Activated naive CD4-positive, alpha-beta T cell treated with anti-CD3 and anti-CD28 coated beads, Interleukin-2, amount 50 U/mL, for 24 hours (primary cell): Measurements from ENCODE around the gene CRYL1.
A peak's percentile ranks its signal among the peaks of the same experiment; 100 is the strongest.

Experiments
- H3K27ac Mint-ChIP-seq: one replicate; pipeline ENCODE4 v1.8.0; 2021; ENCODE audit warnings: mild to moderate bottlenecking, mixed read lengths
- H3K27me3 Mint-ChIP-seq: one replicate; pipeline ENCODE4 v1.8.0; 2021; ENCODE audit warnings: mixed read lengths
- H3K36me3 Mint-ChIP-seq: one replicate; pipeline ENCODE4 v1.8.0; 2021; ENCODE audit warnings: mixed read lengths
- H3K4me1 Mint-ChIP-seq: one replicate; pipeline ENCODE4 v1.8.0; 2021; ENCODE audit warnings: mixed read lengths
- H3K4me3 Mint-ChIP-seq: one replicate; pipeline ENCODE4 v1.8.0; 2021; ENCODE audit warnings: mild to moderate bottlenecking, mixed read lengths
- H3K9me3 Mint-ChIP-seq: one replicate; pipeline ENCODE4 v1.8.0; 2021; ENCODE audit warnings: mixed read lengths

Gene CRYL1

DNA sequence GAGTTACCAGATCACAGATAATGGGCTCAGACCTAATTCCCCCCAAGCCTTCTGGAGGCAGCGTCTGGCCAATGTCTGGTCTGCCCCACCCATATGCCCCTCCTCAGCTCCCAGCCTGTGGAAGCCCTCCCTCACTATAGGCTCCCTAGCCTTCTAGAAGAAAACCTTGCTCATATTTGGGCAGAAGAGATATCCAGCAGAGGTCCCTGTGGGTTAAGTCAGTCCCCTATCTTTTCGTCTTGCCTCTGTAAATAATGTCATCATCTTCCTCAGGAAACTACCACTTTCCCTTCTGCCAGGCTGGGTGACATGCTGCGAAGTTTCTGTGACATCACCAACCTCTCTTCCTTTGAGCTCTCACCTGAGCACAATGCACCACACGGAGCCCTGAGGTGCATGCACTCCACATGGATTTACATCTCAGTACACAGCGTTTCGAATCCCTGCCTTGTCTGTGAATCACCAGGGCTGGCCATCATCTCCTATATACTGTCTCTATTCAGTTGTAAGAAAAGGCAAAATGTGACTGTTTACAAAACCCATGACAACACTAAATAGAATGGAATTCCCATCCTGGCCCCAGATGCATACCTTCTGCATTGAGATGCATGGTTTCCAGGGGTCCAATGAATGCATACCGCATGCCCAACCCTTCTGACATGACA, 112.8 kb downstream of the CRYL1 start:
- peaks cover 3% of the 10 kb centered on the region for H3K36me3 Mint-ChIP-seq
- peak overlapping the region; percentile 72 for H3K27ac Mint-ChIP-seq
- no peaks in the 10 kb centered on the region for H3K27me3 Mint-ChIP-seq
- H3K4me3 Mint-ChIP-seq: no peak overlapping the region
- H3K4me1 Mint-ChIP-seq: peaks cover 32% of the 10 kb centered on the region
- no peaks in the 10 kb centered on the region for H3K9me3 Mint-ChIP-seq

DNA sequence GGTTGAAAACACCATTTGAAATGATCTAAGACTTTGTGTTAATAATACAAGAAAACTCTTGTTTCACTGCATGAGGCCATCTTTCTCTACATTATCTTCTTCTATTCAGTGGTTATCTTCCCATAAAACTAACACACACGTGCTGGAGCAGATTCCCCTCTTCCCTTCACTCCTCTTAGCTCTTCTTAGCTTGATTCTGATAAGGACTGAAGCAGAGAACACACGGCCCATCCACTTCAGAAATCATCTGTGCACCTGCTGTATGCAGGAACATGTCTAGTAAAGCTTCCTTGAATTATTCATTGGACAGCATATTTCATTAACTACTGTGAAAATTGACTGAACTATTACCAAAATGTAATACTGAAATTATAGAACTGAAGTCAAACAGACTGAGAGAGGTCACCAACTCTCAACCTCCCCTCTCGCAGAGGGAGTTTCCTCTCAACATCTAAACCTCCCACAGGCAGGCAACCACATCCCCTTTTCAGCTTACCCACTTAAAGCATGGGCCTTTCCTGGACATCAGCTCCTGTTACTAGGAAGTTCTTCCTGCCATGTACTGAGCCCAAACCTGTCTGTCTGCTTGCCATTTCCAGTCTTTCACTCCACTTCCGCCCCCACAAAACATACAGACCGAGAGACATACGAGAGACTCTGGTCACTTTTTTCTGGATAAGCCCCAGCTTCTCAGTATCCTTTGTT, 113.9 kb downstream of the CRYL1 start:
- peak overlapping the region; percentile 34 for H3K4me3 Mint-ChIP-seq
- H3K36me3 Mint-ChIP-seq: peaks cover 4% of the 10 kb centered on the region
- H3K27me3 Mint-ChIP-seq: no peaks in the 10 kb centered on the region
- H3K9me3 Mint-ChIP-seq: no peaks in the 10 kb centered on the region
- peak overlapping the region; percentile 57 for H3K27ac Mint-ChIP-seq
- peaks cover 29% of the 10 kb centered on the region for H3K4me1 Mint-ChIP-seq

DNA sequence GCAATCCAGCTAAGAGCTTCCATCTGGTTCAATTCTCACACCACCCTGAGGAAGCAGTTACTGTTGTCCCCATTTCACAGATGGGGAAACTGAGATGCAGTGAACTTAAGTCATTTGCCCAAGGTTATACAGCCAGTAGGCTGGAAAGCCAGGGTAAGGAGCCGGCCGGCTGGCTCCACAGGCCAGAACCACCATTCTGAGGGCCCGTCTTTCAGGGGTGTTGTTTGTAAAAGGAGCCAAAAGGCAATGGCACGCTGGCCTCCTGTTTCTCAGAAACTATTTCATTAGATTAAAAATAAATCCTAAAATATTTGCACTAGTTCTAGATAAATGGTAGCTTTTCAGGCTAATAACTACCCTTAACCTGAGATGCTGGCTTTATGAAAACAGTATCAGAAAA, 114.9 kb downstream of the CRYL1 start:
- Mint-ChIP-seq H3K9me3 (no peaks in the 10 kb centered on the region), H3K4me3 (no peak overlapping the region), H3K4me1 (peaks cover 29% of the 10 kb centered on the region), H3K27ac (no peak overlapping the region), H3K36me3 (peaks cover 6% of the 10 kb centered on the region), H3K27me3 (no peaks in the 10 kb centered on the region)

DNA sequence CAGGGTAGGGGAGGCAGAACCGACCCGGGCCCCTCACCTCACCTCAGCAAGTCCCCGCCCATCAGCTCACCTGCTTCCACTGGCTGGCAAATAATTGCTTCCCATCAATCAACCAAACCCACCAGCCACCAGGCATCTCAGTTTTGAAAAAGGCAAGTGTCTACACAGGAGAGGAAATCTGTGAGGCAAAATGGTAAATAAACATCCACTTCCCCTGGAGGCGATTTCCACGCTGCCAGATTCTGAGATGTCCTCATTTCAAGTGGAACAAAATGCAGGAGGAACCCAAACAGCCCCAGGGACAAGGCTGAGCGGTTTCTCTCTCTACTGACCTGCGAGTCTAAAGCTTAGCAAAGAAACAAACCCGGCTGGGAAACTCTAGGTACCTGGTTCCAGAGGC, 117.5 kb downstream of the CRYL1 start:
- no peak overlapping the region for H3K27ac Mint-ChIP-seq

DNA sequence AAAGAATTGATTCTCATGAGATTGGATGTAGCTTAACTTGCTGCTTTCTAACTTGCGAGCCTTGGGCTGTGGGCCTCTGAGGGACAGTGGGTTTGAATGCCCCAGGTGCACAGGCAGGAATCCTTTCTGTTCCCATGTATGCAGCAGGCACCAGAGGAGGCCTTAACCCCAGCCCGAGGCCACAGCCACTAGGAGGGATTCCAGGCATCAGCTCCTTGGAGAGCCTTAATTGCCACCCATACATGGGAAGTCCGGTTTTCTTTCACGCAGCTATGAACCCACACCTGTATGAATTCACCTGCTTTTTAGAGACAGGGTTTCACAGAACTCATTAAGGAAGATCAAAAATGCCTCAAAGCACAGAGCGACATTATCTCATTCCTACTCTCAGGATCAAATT, 117.9 kb downstream of the CRYL1 start:
- Mint-ChIP-seq H3K36me3 (peaks cover 6% of the 10 kb centered on the region), H3K27me3 (no peaks in the 10 kb centered on the region), H3K4me1 (peaks cover 25% of the 10 kb centered on the region), H3K4me3 (no peak overlapping the region), H3K9me3 (no peaks in the 10 kb centered on the region), H3K27ac (no peak overlapping the region)

More for the DNA sequence above, 117.5 kb downstream of the CRYL1 start:
- H3K4me3 Mint-ChIP-seq: no peak overlapping the region
- peaks cover 6% of the 10 kb centered on the region for H3K36me3 Mint-ChIP-seq
- no peaks in the 10 kb centered on the region for H3K27me3 Mint-ChIP-seq
- peaks cover 28% of the 10 kb centered on the region for H3K4me1 Mint-ChIP-seq
- H3K9me3 Mint-ChIP-seq: no peaks in the 10 kb centered on the region

DNA sequence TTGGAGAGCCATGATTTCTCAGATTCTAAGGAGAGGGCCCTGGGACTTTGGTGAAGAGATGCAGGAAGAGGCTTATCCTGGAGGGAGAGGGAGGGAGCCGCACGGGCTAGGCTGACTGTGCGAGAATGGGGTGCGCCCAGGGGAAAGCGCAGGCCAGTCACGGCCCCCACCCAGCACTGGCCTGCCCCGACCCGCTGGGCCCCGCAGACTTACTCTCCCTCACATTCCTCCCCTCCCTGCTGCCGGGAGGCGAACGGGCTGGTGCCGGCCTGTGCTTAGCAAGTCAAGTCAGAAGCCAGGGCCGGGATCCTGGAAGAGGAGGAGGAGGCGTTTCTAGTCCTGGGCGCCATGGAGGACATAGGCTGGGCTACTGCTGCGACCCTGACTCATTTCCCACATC, 120.0 kb downstream of the CRYL1 start:
- Mint-ChIP-seq H3K4me3 (no peak overlapping the region), H3K27ac (no peak overlapping the region), H3K27me3 (no peaks in the 10 kb centered on the region), H3K9me3 (no peaks in the 10 kb centered on the region), H3K4me1 (peaks cover 10% of the 10 kb centered on the region), H3K36me3 (peaks cover 6% of the 10 kb centered on the region)

DNA sequence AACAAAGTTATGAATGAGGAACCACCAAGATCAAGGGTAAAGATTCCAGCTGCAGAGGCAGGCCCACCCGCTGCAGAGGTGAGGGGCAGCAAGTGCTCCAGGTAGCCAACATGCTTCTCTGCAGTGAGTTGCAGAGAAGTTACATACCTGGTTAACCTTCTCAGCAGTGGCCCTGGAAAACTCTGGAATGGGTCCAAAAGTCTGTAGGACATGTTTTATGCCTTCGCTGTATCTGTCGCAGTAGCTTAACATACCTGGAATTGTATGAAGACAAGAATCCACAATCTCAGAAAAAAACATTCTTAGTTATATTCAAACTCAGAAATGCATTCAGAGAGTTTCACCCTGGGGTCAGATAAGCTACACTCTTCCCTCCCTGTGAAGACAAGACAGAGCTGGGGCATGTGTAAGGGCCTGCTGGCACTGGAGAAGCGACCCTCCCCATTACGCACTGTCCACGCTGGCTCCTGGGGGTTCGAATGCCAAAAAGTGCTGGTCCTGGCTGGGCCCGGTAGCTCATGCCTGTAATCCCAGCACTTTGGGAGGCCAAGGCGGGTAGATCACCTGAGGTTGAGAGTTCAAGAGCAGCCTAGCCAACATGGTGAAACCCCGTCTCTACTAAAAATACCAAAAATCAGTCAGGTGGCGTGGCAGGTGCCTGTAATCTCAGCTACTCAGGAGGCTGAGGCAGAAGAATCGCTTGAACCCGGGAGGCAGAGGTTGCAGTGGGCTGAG, 121.0 kb downstream of the CRYL1 start:
- Mint-ChIP-seq H3K27ac (no peak overlapping the region), H3K4me3 (no peak overlapping the region), H3K27me3 (no peaks in the 10 kb centered on the region), H3K4me1 (peaks cover 7% of the 10 kb centered on the region), H3K9me3 (no peaks in the 10 kb centered on the region), H3K36me3 (peaks cover 6% of the 10 kb centered on the region)

DNA sequence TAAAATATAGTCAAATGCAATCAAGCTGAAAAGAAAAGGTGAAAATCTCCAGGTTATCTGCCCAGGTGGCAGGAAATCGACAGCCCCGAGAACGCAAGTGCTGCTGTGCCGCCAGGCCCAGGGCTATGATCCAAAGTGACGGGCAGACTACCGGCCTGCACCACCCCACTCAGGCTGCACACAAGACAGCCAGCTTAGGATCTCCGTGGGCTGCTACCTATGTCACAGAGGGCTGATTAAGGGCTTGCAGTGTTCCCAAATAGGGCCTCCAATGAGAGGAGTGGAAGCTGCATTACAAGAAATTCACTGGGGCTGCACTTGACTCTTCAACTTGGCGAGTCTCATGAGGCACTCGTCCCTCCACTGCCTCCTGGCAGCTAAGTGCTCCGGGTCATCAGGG, 121.8 kb downstream of the CRYL1 start:
- Mint-ChIP-seq H3K27me3 (no peaks in the 10 kb centered on the region), H3K27ac (no peak overlapping the region), H3K4me3 (no peak overlapping the region), H3K4me1 (peaks cover 7% of the 10 kb centered on the region), H3K9me3 (no peaks in the 10 kb centered on the region), H3K36me3 (peaks cover 6% of the 10 kb centered on the region)

DNA sequence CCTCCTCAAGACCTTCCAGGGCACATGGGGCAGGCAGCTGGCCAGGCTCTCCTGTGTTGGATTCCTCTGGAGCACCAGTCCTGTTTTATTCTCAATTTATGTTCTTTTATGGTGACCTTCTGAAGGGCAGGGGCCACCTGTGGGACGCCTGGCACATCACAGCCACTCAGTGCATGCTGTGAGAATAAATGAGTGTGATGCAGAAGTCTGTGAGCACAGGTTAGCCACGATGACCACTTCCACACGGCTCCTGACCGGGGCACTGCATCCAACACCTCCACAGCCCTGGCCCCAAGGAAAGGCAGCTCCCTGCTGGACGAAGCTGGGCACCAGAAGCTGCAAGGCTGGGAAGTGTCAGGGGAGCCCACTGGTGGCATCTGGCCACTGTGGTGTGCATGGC, 122.8 kb downstream of the CRYL1 start:
- no peak overlapping the region for H3K27ac Mint-ChIP-seq
- no peak overlapping the region for H3K4me3 Mint-ChIP-seq
- no peaks in the 10 kb centered on the region for H3K9me3 Mint-ChIP-seq
- H3K27me3 Mint-ChIP-seq: no peaks in the 10 kb centered on the region
- peaks cover 6% of the 10 kb centered on the region for H3K36me3 Mint-ChIP-seq
- H3K4me1 Mint-ChIP-seq: peaks cover 7% of the 10 kb centered on the region

DNA sequence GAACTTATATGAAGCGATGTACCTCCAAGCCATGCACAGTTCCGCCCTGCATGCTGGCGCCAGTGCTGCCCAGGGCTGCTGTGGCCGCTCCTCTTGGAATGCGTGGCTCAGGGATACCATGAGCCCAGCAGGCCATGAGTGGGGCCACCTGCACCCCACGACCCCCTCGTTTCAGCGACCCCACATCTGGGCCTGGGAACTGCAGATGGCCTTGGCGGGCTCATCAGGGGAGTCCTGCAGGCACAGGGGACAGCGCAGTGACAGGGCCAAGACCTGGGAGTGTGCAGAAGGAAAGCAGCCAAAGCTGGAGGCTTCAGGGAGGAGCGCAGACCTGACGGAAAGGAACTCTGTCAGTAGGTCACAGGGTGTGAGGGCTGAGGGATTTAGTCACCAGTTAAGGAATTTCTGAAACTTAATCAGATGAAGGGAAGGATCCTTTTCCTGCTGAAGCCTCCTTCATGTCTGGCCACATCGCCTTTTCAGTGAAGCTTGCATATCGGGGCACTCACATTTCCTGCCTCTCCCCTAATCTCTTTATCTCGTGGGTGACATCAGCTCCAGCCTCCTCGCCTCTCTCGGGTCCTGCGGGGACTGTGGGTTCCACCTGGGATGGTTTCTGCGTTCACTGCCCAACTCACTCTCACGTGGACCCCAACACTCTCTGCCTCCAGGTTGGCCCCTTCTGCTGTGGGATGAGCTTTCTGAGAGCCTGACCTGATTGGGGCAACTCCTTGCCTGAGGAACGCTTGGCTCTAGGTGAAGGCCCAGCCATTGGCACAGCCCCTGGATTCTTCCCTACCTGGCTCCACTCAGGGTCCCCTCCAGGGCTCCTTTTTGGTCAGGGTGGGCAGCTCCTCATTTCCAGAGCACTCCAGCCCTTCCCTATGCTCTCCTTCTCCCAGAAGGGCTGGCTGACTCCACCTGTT, 123.5 kb downstream of the CRYL1 start:
- H3K36me3 Mint-ChIP-seq: peaks cover 4% of the 10 kb centered on the region
- no peaks in the 10 kb centered on the region for H3K27me3 Mint-ChIP-seq
- H3K27ac Mint-ChIP-seq: no peak overlapping the region
- H3K4me3 Mint-ChIP-seq: no peak overlapping the region
- no peaks in the 10 kb centered on the region for H3K9me3 Mint-ChIP-seq
- peaks cover 7% of the 10 kb centered on the region for H3K4me1 Mint-ChIP-seq

DNA sequence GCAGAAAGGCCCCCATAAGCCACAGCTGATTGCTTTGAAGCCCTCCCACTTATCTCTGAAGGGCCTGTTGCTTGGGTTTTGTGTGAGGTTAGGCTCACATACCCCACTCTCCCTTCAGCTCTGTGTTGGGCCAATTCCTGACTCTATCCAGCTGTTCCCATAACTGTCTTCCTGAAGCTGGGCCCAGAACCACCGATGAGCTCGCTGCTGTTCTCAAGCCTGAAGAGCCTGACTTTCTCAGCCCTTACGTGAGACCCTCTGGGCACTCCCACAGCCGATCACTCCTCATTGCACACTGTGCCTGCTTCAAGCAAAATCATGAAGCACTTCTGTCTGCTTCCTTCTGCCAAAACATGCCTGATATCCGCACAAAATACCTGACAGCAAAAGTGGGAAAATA, 124.1 kb downstream of the CRYL1 start:
- H3K9me3 Mint-ChIP-seq: no peaks in the 10 kb centered on the region
- H3K27ac Mint-ChIP-seq: no peak overlapping the region
- peaks cover 6% of the 10 kb centered on the region for H3K36me3 Mint-ChIP-seq
- H3K27me3 Mint-ChIP-seq: no peaks in the 10 kb centered on the region
- peaks cover 7% of the 10 kb centered on the region for H3K4me1 Mint-ChIP-seq
- no peak overlapping the region for H3K4me3 Mint-ChIP-seq

DNA sequence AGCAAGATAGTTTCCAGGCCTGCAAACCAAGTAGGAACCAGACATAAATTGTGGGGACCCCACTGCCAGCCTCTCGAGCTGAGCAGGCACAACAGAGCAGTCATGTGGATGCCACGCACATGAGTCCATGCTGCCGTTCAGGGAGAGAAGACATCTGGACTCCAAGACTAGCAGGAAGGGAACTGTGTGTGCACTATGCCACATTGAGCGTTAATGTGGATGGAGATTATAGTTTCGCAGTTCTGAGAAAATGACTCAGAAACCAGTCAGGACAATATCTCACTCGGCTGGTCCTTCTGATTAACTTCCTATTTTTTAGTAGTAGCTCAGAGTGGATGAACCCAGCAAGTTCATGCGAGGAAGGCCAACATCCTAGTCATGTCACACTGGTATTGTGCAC, 124.9 kb downstream of the CRYL1 start:
- Mint-ChIP-seq H3K4me1 (peaks cover 7% of the 10 kb centered on the region), H3K27ac (no peak overlapping the region), H3K27me3 (no peaks in the 10 kb centered on the region), H3K9me3 (no peaks in the 10 kb centered on the region), H3K36me3 (peaks cover 2% of the 10 kb centered on the region), H3K4me3 (no peak overlapping the region)

DNA sequence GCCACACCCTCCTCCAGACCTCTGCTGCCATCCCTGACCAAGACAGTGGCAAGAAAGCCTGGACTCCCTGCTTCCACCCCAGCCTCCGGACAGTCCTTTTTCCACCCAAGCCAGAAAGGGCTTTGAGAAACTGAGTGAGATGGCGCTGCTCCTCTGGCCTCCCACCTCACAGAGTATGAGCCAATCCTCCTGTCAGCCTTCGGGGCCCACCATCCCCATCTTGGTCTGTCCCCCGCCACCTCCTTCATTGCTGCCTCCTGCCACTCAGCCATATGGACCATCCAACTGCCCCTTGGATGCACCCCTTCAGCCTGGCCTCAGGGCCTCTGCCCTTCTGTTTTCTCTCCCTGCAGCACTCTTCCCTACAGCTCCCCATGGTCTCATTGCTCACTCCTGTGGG, 125.7 kb downstream of the CRYL1 start:
- Mint-ChIP-seq H3K36me3 (peaks cover 2% of the 10 kb centered on the region), H3K27ac (no peak overlapping the region), H3K27me3 (no peaks in the 10 kb centered on the region), H3K9me3 (no peaks in the 10 kb centered on the region), H3K4me3 (no peak overlapping the region), H3K4me1 (peaks cover 7% of the 10 kb centered on the region)

DNA sequence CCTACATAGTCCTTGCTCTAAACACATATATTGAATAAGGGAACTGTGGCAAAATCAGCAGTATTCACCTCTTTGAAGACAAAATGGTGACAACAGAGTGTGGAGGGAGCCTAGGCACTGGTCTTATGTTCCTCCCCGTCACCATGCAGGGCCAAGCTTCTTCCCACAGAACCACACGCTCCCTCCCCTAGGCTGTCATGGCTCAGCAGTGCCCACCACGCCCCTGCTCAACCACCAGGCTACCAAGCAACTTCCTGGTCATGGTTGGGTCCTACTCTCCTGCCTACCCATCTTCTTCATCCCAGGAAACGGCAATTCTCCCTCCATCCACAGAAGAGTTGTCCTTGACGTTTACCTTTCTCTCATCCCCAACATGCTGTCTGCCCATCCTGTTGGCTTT, 126.1 kb downstream of the CRYL1 start:
- Mint-ChIP-seq H3K36me3 (peaks cover 2% of the 10 kb centered on the region), H3K27ac (no peak overlapping the region), H3K9me3 (no peaks in the 10 kb centered on the region), H3K27me3 (no peaks in the 10 kb centered on the region), H3K4me1 (peaks cover 7% of the 10 kb centered on the region), H3K4me3 (no peak overlapping the region)

DNA sequence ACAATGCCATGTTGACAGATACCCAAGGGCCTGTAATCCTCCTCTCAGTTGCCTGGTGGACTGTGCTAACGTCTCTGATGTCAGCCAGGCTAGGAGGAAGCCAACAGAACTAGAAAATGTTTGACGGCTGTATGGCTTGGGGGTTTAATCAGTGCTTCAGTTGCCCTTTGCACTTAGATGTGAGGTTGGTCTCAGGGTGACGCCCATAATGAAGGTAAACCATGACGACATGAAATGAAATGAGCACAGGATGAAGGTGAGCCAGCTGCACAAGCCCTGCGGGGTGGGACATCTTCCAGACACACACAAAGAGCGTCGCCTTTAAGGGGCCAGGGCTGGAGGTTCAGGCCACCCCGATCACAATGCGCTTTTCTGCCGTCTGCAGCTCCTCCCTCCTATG, 127.2 kb downstream of the CRYL1 start:
- H3K27ac Mint-ChIP-seq: no peak overlapping the region
- no peak overlapping the region for H3K4me3 Mint-ChIP-seq
- H3K4me1 Mint-ChIP-seq: peaks cover 7% of the 10 kb centered on the region
- H3K36me3 Mint-ChIP-seq: peaks cover 2% of the 10 kb centered on the region
- H3K27me3 Mint-ChIP-seq: no peaks in the 10 kb centered on the region
- H3K9me3 Mint-ChIP-seq: no peaks in the 10 kb centered on the region
